Hepatic stellate cell (primary cell): ENCODE results near the gene KDM2B.

Source experiments
- DNase-seq: peaks from one replicate; pipeline ENCODE4 v3.0.0; 2011; ENCODE audit warnings: low spot score

Gene KDM2B

GRCh38 chr12:121530600-121531355 lies 50.0 kb downstream of the KDM2B start:
- DNase-seq, result peak; percentile 78

- DNase-seq, result no peak
Measured at GRCh38 chr12:121529184-121529583, 51.6 kb downstream of the KDM2B start.

- DNase-seq, result no peak
Measured at GRCh38 chr12:121525411-121525810, 55.4 kb downstream of the KDM2B start.

- DNase-seq, result no peak
Measured at GRCh38 chr12:121524196-121524916, 56.5 kb downstream of the KDM2B start.

GRCh38 chr12:121523741-121524140 lies 57.1 kb downstream of the KDM2B start:
- no peak for DNase-seq

GRCh38 chr12:121522971-121523370 lies 57.9 kb downstream of the KDM2B start:
- no peak for DNase-seq

GRCh38 chr12:121520586-121521086 lies 60.2 kb downstream of the KDM2B start:
- no peak for DNase-seq

GRCh38 chr12:121520119-121520518 lies 60.7 kb downstream of the KDM2B start:
- DNase-seq, result no peak

GRCh38 chr12:121519227-121519626 lies 61.6 kb downstream of the KDM2B start:
- no peak for DNase-seq

GRCh38 chr12:121518656-121519055 lies 62.2 kb downstream of the KDM2B start:
- DNase-seq, result no peak

- DNase-seq, result no peak
Measured at GRCh38 chr12:121516437-121517011, 64.3 kb downstream of the KDM2B start.

GRCh38 chr12:121515615-121516014 lies 65.2 kb downstream of the KDM2B start:
- DNase-seq, result no peak

- no peak for DNase-seq
Measured at GRCh38 chr12:121514184-121514742, 66.6 kb downstream of the KDM2B start.

- DNase-seq, result no peak
Measured at GRCh38 chr12:121513464-121514183, 67.2 kb downstream of the KDM2B start.

GRCh38 chr12:121512561-121512960 lies 68.3 kb downstream of the KDM2B start:
- peak; percentile 77 for DNase-seq

- DNase-seq, result peak; percentile 57
Measured at GRCh38 chr12:121511916-121512315, 68.9 kb downstream of the KDM2B start.

- no peak for DNase-seq
Measured at GRCh38 chr12:121509339-121509738, 71.5 kb downstream of the KDM2B start.

GRCh38 chr12:121508533-121508932 lies 72.3 kb downstream of the KDM2B start:
- no peak for DNase-seq

- no peak for DNase-seq
Measured at GRCh38 chr12:121507984-121508383, 72.8 kb downstream of the KDM2B start.

- no peak for DNase-seq
Measured at GRCh38 chr12:121507245-121507644, 73.6 kb downstream of the KDM2B start.

GRCh38 chr12:121505513-121505912 lies 75.3 kb downstream of the KDM2B start:
- peak; percentile 63 for DNase-seq

- no peak for DNase-seq
Measured at GRCh38 chr12:121504505-121504904, 76.3 kb downstream of the KDM2B start.
